T-helper 17 cell (primary cell): ENCODE results near the gene BIRC2. TPM values are rescaled to one million over a fixed set of nuclear protein-coding genes. Genes with fewer than 3 reads are reported as not detected.
"Not testable (repeated sequence)": the region's sequence is repeated elsewhere in the genome, so short reads cannot be mapped to it uniquely, and the experiment has no call there.

Experiments used
- ATAC-seq: fragments of 150-1000 bp; cut with Tn5 transposase; 2 replicates; pipeline ENCODE4 v1.10.0; 2021; ENCODE audit warnings: mild to moderate bottlenecking, moderate library complexity
- DNase-seq, 3 donors: peaks; one replicate each; pipeline versions ENCODE4 v3.0.0 to v3.0.0-alpha.2; 2020 to 2021
- H3K9me3 ChIP-seq: one replicate; pipeline ENCODE4 v1.7.0; 2013; ENCODE audit warnings: low read length, mild to moderate bottlenecking; ENCODE audit not compliant: control insufficient read depth, poor library complexity, severe bottlenecking
- H3K27ac Mint-ChIP-seq: one replicate; pipeline ENCODE4 v1.8.0; 2022; ENCODE audit warnings: mild to moderate bottlenecking, moderate library complexity, mixed read lengths
- H3K27me3 Mint-ChIP-seq: one replicate; pipeline ENCODE4 v1.8.0; 2022; ENCODE audit warnings: mixed read lengths
- H3K36me3 Mint-ChIP-seq: one replicate; pipeline ENCODE4 v1.8.0; 2022; ENCODE audit warnings: low read depth, mixed read lengths
- H3K4me1 Mint-ChIP-seq: one replicate; pipeline ENCODE4 v1.8.0; 2022; ENCODE audit warnings: mild to moderate bottlenecking, mixed read lengths
- H3K4me3 Mint-ChIP-seq: one replicate; pipeline ENCODE4 v1.8.0; 2022; ENCODE audit warnings: mild to moderate bottlenecking, moderate library complexity, mixed read lengths
- total RNA-seq, 4 donors: library from RNA in 2 of 4; stranded (reverse) in 2 of 4; gene quantifications; one replicate each; pipeline ENCODE4 v1.2.3 and lab custom pipeline; 2022 to 2026

BIRC2 gene
- total RNA-seq, 2 donors from 2014 or later = 76.6 to 77.9 TPM

DNA sequence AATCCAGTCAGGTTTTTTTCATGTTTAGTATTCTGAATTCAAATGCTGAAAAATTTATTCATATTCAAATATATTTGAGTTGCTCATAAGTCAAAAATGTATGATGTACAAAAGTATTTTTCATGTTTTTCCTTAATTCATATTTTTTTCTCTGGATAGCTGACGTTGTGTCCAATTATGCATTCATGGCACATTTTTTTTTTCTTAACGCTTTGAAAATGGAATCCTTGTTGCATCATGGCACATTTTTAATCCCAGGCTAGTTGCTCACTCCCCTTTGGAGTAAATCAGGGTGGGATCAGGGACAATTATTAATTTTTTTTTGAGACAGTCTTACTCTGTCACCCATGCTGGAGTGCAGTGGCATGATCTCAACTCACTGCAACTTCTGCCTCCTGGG is 15.7 kb upstream of the BIRC2 start:
- Mint-ChIP-seq H3K4me1 (peaks cover 20% of the 10 kb centered on the region), H3K4me3 (no peak overlapping the region), H3K27ac (peak overlapping the region; percentile 88), H3K36me3 (peaks cover 15% of the 10 kb centered on the region), H3K27me3 (no peaks in the 10 kb centered on the region)
- ATAC-seq = no peak
- H3K9me3 ChIP-seq = no peaks in the 10 kb centered on the region
- no peak for DNase-seq

DNA sequence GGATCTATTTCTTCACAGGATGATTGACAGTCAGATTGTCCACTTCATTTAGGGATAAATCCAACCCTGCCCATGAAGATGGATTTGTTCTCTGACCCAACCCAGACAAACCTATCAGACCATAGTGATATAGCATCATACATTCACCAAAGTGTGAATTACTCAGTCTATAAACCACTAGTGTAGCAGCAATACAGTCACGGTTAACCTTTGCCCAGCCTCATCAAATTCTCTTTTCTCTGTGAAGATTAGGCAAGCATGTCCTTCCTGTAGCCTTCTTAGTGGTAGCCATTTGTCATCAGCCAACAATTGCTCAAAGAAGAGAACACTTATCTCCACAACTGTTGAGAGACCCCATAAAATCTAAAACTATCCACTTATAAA is 14.4 kb upstream of the BIRC2 start:
- Mint-ChIP-seq H3K4me1 (peaks cover 17% of the 10 kb centered on the region), H3K4me3 (no peak overlapping the region), H3K27ac (peak overlapping the region; percentile 88), H3K27me3 (no peaks in the 10 kb centered on the region), H3K36me3 (peaks cover 15% of the 10 kb centered on the region)
- no peaks in the 10 kb centered on the region for H3K9me3 ChIP-seq
- ATAC-seq = no peak
- DNase-seq = no peak

DNA sequence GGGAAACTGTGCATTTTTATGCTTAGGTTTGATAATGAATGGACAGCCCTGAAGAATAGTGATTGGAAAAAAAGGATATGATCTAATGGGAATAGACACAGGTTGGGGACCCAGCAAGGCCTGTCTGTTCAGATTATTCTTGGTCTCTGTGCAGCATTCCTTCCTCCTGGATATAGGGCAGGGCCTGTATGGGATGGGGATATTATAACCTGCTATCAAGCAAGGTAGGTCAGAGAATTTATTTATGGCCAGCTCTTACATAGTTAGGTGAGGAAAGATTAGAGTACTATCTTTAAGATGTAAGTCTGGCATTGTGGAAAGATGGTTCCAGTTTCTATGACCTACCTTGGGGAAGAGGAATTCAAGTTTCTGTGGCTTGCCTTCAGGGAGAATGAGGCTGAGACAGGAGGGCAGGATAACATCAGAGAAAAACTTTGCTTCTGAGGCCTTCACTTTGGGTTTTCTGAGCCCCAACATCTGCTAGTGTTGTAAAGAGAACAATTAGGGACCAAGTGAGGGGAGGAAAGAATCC is 8.5 kb upstream of the BIRC2 start:
- no peaks in the 10 kb centered on the region for H3K36me3 Mint-ChIP-seq
- peak overlapping the region; percentile 95 for H3K27ac Mint-ChIP-seq
- ATAC-seq (no peak), DNase-seq (no peak)
- no peak overlapping the region for H3K4me3 Mint-ChIP-seq
- peaks cover 23% of the 10 kb centered on the region for H3K4me1 Mint-ChIP-seq
- no peaks in the 10 kb centered on the region for H3K9me3 ChIP-seq
- no peaks in the 10 kb centered on the region for H3K27me3 Mint-ChIP-seq

DNA sequence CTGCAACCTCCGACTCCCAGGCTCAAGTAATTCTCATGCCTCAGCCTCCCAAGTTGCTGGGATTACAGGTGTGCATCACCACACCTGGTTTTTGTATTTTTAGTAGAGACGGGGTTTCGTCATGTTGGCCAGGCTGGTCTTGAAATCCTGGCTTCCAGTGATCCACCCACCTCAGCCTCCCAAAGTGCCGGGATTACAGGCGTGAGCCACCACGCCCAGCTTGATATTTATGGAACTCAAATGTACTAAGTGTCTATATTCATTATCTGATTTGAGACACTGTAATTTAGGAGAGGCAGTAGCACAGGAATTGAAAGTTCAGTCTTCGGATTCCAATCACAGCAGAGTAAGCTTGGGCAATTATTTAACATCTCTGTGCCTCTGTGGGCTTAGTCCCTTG is 5.7 kb upstream of the BIRC2 start:
- not testable (repeated sequence) for H3K36me3 Mint-ChIP-seq, DNase-seq, H3K27me3 Mint-ChIP-seq, H3K4me3 Mint-ChIP-seq, H3K9me3 ChIP-seq
- Mint-ChIP-seq H3K4me1 (peaks cover 33% of the 10 kb centered on the region), H3K27ac (peak overlapping the region; percentile 95)
- peak; percentile 23 for ATAC-seq

DNA sequence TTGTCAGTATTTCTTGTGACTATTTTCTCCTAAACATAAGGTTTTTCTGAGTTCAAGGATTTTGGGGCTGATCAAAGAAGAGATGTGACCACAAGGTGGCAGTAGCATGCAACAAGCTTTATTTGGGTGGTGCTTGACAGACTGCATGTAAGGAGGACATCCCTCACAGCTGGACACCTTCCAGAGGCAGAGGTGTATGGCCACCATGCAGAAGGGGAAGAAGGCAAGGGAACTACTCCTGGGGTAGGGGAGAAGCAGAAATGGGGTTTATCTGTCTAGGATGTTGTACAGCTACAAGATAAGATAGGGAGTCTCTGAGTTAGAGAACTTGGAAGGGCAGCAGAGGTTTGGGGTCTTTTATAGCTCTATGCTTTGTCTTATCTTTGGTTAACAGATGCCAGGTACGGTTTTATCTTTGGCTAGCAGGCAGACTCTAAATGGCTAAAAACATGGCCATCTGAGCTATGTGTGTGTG is 5.1 kb upstream of the BIRC2 start:
- Mint-ChIP-seq H3K4me1 (peaks cover 33% of the 10 kb centered on the region), H3K27ac (peak overlapping the region; percentile 95), H3K36me3 (no peaks in the 10 kb centered on the region), H3K27me3 (no peaks in the 10 kb centered on the region), H3K4me3 (peak overlapping the region; percentile 53)
- ATAC-seq = peak; percentile 40
- peak; percentile 41 to 64 (median 43) for DNase-seq
- no peaks in the 10 kb centered on the region for H3K9me3 ChIP-seq

DNA sequence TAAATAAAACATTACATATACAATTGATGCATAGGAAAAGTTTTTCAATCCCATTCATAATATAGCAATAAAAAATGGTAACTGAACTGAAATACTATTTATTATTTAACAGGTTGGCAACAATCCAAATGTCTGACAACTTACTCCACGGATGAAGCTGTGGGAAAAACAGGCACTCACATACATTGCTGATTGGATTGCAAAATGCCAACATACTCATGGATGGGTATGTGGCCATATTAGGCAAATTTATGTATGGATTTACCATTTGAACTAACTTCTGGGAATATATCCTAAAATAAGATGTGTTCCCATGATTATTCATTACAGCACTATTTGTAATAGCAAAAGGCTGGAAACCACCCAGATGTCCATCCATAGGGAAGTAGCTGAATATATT is 3.2 kb upstream of the BIRC2 start:
- no peaks in the 10 kb centered on the region for H3K36me3 Mint-ChIP-seq

DNA sequence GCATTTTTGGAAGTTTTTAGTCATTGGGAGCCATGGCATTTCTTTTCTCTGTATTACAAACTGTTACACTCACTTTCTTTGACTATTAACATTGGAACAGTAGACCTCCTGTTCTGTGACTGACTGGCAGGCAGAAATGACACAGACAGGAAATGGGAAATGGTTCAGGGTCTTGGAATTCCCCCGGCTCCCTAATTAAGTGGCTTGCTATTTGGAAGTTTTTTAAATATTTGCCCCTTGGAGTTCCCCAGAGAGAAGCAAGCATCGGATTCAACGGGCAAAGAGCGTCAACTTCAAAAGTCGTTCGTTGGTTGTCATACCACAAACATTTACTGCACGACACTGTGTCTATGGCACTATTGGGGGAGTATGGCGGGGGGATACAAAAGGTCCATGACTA is 1.1 kb upstream of the BIRC2 start:
- Mint-ChIP-seq H3K27me3 (no peaks in the 10 kb centered on the region), H3K4me3 (peak overlapping the region; percentile 97), H3K27ac (peak overlapping the region; percentile 99), H3K4me1 (peaks cover 41% of the 10 kb centered on the region), H3K36me3 (no peaks in the 10 kb centered on the region)
- H3K9me3 ChIP-seq = no peaks in the 10 kb centered on the region
- ATAC-seq (no peak), DNase-seq (peak in 1 of 3 donors; percentile 39)

More for the DNA sequence above, 3.2 kb upstream of the BIRC2 start:
- DNase-seq = no peak
- no peak for ATAC-seq
- H3K27ac Mint-ChIP-seq = peak overlapping the region; percentile 99
- H3K9me3 ChIP-seq = no peaks in the 10 kb centered on the region
- H3K4me1 Mint-ChIP-seq = peaks cover 39% of the 10 kb centered on the region
- H3K27me3 Mint-ChIP-seq = no peaks in the 10 kb centered on the region
- H3K4me3 Mint-ChIP-seq = no peak overlapping the region

DNA sequence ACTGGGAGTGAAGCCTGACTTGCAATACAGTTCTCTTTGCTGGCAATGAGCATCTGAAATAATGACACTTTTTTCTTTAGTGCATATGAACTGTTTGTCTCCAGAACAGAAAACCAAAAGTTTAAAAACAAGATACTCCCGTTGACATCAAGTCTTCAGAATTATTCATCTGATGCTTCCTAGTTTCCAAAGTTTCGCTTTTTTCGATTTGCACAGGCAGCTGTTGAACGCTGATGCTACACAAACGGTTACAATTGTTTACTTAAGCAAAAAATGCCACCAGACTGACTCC is 612 bp upstream of the BIRC2 start:
- ATAC-seq (no peak), DNase-seq (no peak)
- Mint-ChIP-seq H3K4me3 (peak overlapping the region; percentile 97), H3K4me1 (peaks cover 39% of the 10 kb centered on the region), H3K36me3 (peaks cover 2% of the 10 kb centered on the region), H3K27me3 (no peaks in the 10 kb centered on the region), H3K27ac (peak overlapping the region; percentile 99)
- H3K9me3 ChIP-seq = no peaks in the 10 kb centered on the region

DNA sequence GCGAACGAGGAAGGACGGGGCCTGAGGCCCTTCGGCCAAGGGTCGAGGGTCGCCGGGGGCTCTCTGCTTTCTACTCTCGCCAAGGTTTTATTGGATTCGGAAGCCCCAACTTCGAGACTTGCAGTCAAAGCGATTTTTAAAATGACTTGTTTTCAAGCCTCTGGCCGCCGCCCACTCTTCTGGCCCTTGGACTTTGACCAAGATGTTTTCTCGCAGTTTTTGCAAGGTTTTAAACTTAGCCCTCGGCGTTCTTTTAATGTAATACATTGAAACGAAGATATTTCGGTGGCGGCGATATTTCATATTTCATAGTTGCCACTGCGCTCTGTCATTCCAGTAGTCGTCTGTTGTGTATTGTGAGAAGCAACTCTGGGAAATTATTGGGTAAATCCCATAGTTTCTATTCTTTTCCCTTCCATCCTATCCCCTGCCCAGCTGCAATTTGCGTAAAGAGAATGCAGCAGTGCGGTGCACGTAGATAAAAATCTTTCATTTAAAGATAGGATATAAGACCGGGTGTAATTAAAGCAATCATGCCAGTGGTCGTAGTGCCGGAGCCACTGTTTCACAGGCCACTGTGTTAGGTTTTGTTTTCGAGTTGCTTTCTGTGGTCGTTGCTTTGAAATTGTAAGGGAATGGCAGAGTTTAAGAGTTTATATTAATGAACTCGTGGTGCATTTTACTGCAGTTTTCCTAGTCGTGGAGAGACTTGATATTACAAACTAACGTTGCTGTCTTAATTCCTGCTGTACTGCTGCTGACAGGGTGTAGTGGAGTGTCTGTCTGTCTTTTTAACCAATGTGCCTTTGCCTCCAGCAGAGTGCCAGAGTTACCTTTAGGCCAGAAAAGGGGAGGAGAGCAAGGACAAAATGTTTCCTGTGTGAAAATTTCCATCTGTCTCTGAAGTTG is 702 bp downstream of the BIRC2 start:
- H3K27ac Mint-ChIP-seq = peak overlapping the region; percentile 99
- ATAC-seq = no peak
- H3K36me3 Mint-ChIP-seq = peaks cover 2% of the 10 kb centered on the region
- DNase-seq = no peak
- peak overlapping the region; percentile 97 for H3K4me3 Mint-ChIP-seq
- peaks cover 35% of the 10 kb centered on the region for H3K4me1 Mint-ChIP-seq
- H3K9me3 ChIP-seq = no peaks in the 10 kb centered on the region
- no peaks in the 10 kb centered on the region for H3K27me3 Mint-ChIP-seq

DNA sequence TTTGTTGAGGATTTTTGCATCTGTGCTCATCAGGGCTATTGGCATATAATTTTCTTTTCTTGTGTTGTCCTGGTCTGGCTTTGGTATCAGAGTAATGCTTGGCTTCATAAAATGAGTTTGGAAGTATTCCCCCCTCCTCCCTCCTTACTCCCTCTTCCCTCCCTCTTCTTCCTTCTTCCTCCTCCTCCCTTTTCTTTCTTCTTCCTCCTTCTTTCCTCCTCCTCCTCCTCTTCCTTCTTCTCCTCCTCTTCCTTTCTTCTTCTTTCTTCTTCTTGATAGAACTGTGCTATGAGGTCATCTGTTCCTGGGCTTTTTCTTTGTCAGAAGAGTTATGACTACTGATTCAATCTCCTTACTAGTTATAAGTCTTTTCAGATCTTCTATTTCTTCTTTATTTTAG is 10.1 kb downstream of the BIRC2 start:
- Mint-ChIP-seq H3K27ac (peak overlapping the region; percentile 37), H3K36me3 (peaks cover 6% of the 10 kb centered on the region), H3K4me3 (peak overlapping the region; percentile 66)

DNA sequence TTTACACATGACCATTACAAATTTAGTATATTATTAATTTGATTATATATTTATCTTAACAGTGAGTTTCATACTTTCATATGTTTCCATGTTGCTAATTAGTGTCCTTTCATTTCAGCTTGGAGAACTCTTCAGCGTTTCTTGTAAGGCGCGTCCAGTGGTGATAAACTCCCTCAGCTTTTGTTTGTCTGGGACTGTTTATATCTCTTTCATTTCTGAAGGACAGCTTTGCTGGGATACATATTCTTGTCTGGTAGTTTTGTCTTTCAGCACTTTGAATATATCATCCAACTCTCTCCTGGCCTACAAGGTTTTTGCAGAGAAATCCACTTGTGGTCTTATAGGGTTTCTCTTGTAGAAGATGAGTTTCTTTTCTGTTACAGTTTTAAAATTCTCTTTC is 12.4 kb downstream of the BIRC2 start:
- DNase-seq = no peak
- peaks cover 9% of the 10 kb centered on the region for H3K36me3 Mint-ChIP-seq
- no peaks in the 10 kb centered on the region for H3K9me3 ChIP-seq
- no peaks in the 10 kb centered on the region for H3K27me3 Mint-ChIP-seq
- no peak for ATAC-seq
- peak overlapping the region; percentile 96 for H3K27ac Mint-ChIP-seq
- peaks cover 43% of the 10 kb centered on the region for H3K4me1 Mint-ChIP-seq
- H3K4me3 Mint-ChIP-seq = no peak overlapping the region

More for the DNA sequence above, 10.1 kb downstream of the BIRC2 start:
- H3K4me1 Mint-ChIP-seq = peaks cover 48% of the 10 kb centered on the region
- ATAC-seq = no peak
- H3K9me3 ChIP-seq = no peaks in the 10 kb centered on the region
- no peak for DNase-seq
- H3K27me3 Mint-ChIP-seq = no peaks in the 10 kb centered on the region

DNA sequence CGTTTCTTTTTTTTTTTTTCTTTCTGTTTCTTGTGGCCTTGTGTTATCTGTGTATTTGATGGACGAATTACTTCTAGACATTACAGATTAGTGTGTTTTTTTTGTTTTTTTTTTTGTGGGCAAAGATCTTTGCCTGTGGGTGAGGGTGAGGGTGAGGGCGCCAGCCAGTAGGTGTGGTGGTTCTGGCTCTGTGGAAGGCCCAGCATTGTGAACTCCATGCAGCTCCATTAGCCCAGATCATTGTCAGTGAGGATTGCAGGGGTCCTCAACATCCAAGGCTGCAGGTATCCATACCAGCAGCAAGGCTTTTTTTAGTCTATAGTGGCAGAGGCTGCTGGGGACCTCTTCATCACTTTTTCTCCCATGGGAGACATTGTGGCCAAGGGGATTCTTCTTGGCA is 13.7 kb downstream of the BIRC2 start:
- DNase-seq (no peak), ATAC-seq (peak; percentile 47)
- H3K9me3 ChIP-seq = no peaks in the 10 kb centered on the region
- Mint-ChIP-seq H3K27me3 (no peaks in the 10 kb centered on the region), H3K36me3 (peaks cover 16% of the 10 kb centered on the region), H3K4me1 (peaks cover 47% of the 10 kb centered on the region), H3K4me3 (peak overlapping the region; percentile 88), H3K27ac (peak overlapping the region; percentile 96)

DNA sequence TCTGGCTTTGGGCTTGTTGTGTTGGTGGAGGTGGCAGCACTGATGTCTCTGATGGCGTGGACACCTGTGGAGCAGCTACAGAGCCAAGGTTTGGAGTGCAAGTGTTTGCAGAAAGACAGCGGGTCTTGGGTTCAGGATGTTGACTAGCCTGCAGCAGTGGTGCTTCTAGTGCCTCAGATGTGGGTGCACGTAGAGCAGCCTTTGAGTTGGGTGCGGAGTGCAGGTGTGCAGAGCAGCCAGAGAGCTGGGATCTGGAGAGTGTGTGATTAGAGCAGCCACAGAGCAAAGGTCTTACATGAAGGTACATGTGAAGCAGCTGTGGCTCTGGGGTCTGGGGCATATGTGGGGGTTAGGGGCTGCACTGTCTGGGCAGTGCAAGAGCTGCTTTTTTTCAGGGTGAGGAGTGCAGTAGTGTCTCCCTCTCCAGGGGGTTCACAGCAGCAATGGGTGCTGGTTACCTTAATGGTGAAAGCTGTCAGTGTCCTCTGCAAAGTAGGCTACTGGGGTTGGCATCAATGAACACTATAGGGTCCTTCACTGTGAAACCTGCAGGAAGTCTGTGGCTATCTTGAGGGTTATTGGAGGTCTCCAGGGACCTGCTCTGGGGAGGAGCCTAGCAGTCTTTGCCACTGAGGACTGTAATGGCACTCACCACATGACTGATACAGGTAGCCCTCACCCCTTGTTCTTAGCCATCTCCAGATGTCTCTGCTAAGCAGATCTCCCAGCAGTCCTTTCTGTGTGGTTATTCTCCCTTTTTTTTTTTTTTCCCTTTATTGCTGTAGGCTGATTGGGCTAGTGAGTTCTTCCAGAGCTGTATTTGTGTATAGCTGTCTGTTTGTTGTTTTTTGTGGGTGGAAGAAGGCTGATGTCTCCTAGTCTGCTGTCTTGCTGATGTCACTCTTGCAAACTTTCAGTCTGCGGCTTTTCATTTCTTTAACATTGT is 14.3 kb downstream of the BIRC2 start:
- Mint-ChIP-seq H3K27me3 (no peaks in the 10 kb centered on the region), H3K27ac (peak overlapping the region; percentile 96), H3K4me3 (peak overlapping the region; percentile 88), H3K36me3 (peaks cover 18% of the 10 kb centered on the region), H3K4me1 (peaks cover 49% of the 10 kb centered on the region)
- DNase-seq (peak in 1 of 3 donors; percentile 14), ATAC-seq (peak; percentile 73)
- no peaks in the 10 kb centered on the region for H3K9me3 ChIP-seq
